ENCODE results near the gene TRIM21.
"Not testable (repeated sequence)": the region's sequence is repeated elsewhere in the genome, so short reads cannot be mapped to it uniquely, and the experiment has no call there.

TRIM21 gene

DNA sequence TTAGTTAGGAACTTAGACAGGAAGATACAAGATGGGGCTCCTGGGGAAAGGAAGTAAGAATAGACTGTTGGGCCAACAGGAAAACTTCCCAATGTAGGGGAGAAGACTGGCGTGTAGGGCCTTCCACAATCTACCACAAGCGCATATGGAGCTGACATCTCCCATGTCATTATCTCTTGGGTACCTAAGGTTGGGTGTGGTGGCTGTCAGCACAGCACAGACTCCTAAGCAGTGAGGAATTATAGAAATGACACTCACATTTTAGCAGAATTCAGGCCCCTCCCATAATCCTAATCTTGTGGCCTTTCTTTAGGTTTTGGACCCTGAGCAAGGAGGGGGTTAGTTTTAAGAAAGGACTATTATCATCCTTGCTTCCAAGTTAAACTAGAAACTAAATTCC, 11.6 kb downstream of the TRIM21 start:
- Histone ChIP-seq H3K9me3 (ENCODE audit: control insufficient read depth, low read length) (no peaks in the 10 kb centered on the region), H3K4me3 (ENCODE audit: low read length) (no peak overlapping the region), H3K27me3 (ENCODE audit: control insufficient read depth, insufficient read depth, low read length) (no peaks in the 10 kb centered on the region), H3K36me3 (ENCODE audit: control insufficient read depth, insufficient read depth, low read length) (no peaks in the 10 kb centered on the region), H3K9ac (ENCODE audit: low read length) (no peak overlapping the region), H3K4me1 (ENCODE audit: control insufficient read depth, insufficient read depth, low read length) (no peaks in the 10 kb centered on the region)

DNA sequence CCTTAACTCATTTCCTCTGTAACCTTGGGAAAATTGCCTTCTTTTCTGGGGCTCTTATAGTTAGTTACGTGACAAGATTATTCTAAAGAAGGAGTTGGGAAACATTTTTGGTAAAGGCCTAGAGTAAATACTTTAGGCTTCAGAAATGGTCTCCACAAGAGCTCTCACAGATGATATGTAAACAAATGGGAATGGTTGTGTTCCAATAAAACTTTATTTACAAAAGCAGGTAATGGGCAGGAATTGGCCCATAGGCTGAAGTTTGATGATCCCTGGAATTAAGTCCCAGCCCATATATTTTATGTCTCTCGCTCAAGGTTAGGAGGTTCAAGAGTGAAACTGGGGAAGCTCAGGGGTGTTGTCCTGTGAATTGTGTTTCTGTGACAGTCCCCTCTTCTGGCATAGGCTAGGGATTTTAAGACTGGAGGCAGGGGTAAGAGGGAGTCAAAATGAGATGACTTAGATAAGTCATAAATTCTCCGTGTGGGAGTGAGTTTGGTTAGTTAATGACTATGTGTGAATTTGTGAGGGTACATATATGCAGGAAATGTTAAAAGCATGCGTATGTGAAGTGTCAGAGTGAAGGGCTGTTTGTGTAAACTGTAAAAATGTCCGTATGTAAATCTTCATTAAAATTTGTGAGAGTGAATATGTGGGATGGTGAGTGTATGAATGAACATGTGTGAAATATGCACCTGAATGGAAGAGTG, 17.9 kb downstream of the TRIM21 start:
- Histone ChIP-seq H3K27me3 (ENCODE audit: control insufficient read depth, insufficient read depth, low read length) (no peaks in the 10 kb centered on the region), H3K4me3 (ENCODE audit: low read length) (no peak overlapping the region), H3K9ac (ENCODE audit: low read length) (no peak overlapping the region), H3K36me3 (ENCODE audit: control insufficient read depth, insufficient read depth, low read length) (no peaks in the 10 kb centered on the region), H3K4me1 (ENCODE audit: control insufficient read depth, insufficient read depth, low read length) (no peaks in the 10 kb centered on the region), H3K9me3 (ENCODE audit: control insufficient read depth, low read length) (no peaks in the 10 kb centered on the region)

DNA sequence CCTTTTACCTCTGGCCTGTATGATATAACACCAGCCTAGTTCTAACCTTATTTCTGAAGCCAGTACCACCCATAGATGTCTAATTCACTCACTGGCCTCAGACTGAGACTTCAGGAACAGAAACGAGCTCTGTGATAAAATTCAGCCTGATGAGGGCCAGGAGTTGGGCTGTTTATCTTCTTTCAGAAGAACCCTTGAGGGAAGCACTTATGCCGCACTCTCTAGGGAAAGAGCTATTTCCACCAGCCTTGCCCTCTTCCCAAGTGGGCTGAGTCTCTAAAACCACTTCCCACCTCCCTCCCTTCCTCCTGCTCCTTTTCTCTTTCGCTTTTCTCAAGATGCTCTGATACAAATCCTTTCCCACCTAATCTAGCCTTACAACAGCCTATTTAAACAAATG, 23.3 kb downstream of the TRIM21 start:
- Histone ChIP-seq H3K9ac (ENCODE audit: low read length) (no peak overlapping the region), H3K4me1 (ENCODE audit: control insufficient read depth, insufficient read depth, low read length) (no peaks in the 10 kb centered on the region), H3K4me3 (ENCODE audit: low read length) (no peak overlapping the region), H3K9me3 (ENCODE audit: control insufficient read depth, low read length) (no peaks in the 10 kb centered on the region), H3K27me3 (ENCODE audit: control insufficient read depth, insufficient read depth, low read length) (no peaks in the 10 kb centered on the region), H3K36me3 (ENCODE audit: control insufficient read depth, insufficient read depth, low read length) (no peaks in the 10 kb centered on the region)

DNA sequence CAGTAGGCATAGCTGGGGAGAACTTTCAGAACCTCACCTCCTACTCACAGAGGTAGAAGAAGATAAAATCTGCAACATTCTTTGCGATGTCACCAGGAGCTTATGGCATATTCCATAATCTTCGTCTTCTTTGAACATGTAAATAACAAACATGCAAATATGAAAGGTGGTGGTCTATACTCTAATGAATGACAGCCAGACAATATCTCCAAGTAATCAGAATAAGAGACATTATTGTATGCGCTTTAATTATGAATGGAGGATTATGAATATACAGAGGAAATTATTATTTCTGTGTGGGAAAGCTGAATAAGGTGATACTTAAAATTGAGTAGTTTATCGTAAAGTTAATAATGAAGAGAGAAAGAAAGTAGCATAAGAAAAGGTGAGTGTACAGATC, 25.2 kb downstream of the TRIM21 start, which contains the start of gene OR52B4:
Gene OR52B4, minus strand, starts transcription at position 101 of the 400 bp plus-strand sequence. Its CDS starts 91 bp downstream, at position 10.
- H3K4me3 ChIP-seq (ENCODE audit: low read length): no peak within 1 kb of the TSS
- H3K9ac ChIP-seq (ENCODE audit: low read length): no peak within 1 kb of the TSS
- no peaks in the 10 kb centered on the region for H3K27me3 ChIP-seq (ENCODE audit: control insufficient read depth, insufficient read depth, low read length)
- no peaks in the 10 kb centered on the region for H3K4me1 ChIP-seq (ENCODE audit: control insufficient read depth, insufficient read depth, low read length)
- H3K36me3 ChIP-seq (ENCODE audit: control insufficient read depth, insufficient read depth, low read length): no peaks in the 10 kb centered on the region
- no peaks in the 10 kb centered on the region for H3K9me3 ChIP-seq (ENCODE audit: control insufficient read depth, low read length)

- H3K36me3 ChIP-seq (ENCODE audit: control insufficient read depth, insufficient read depth, low read length); H3K4me3 ChIP-seq (ENCODE audit: low read length); H3K27me3 ChIP-seq (ENCODE audit: control insufficient read depth, insufficient read depth, low read length); H3K9ac ChIP-seq (ENCODE audit: low read length); H3K9me3 ChIP-seq (ENCODE audit: control insufficient read depth, low read length); H3K4me1 ChIP-seq (ENCODE audit: control insufficient read depth, insufficient read depth, low read length): not testable (repeated sequence)
Observed at GRCh38 chr11:4348142-4348541, 45.4 kb downstream of the TRIM21 start.

DNA sequence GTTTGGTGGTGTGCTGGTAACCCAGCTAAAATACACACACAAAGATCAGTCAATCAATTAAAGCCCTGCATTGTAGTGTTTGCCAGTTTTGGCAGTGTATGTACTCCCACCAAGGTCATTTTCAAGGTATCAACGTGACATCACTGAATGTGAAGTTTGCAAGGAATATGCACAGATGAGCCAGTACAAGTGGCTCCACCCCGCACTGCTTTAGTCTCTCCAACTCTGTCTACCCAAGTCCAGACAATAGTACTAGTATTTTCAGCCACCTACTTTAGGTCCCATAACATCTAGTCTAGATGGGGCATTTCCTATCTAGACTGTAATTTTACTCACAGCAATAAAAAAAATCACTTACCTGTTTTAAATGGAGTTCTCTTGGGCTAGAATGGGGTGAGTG, 48.1 kb downstream of the TRIM21 start:
- not testable (repeated sequence) for H3K9me3 ChIP-seq (ENCODE audit: control insufficient read depth, low read length); H3K36me3 ChIP-seq (ENCODE audit: control insufficient read depth, insufficient read depth, low read length); H3K4me3 ChIP-seq (ENCODE audit: low read length); H3K9ac ChIP-seq (ENCODE audit: low read length); H3K27me3 ChIP-seq (ENCODE audit: control insufficient read depth, insufficient read depth, low read length); H3K4me1 ChIP-seq (ENCODE audit: control insufficient read depth, insufficient read depth, low read length)
